ENCODE results near the gene PI16. TPM values are rescaled to one million over a fixed set of nuclear protein-coding genes. Genes with fewer than 3 reads are reported as not detected.

The PI16 gene
- polyA plus RNA-seq, 3 donors, result 0.22 TPM; not detected in 2

- intact Hi-C loops (cut with micrococcal nuclease), result no loop called here
These were observed 38.4 kb upstream of the PI16 start for GRCh38 chr6:36916126-36916525.

GRCh38 chr6:36917541-36918193 is 36.9 kb upstream of the PI16 start:
- WGBS (ENCODE audit: insufficient coverage), result 94% methylated on average over 5 of the region's 10 CpGs
- Histone ChIP-seq H3K4me2 (replicated peaks; ENCODE audit: extremely low read depth, low read length, poor library complexity, severe bottlenecking) (no peak overlapping the region), H3K27ac (ENCODE audit: low read depth in 1 of 2, low read length in 2 of 2) (no peak overlapping the region), H2AFZ (ENCODE audit: insufficient read depth, low read depth, low read length, poor library complexity, severe bottlenecking) (no peak overlapping the region), H3K9ac (ENCODE audit: insufficient read depth, low read length, poor library complexity, severe bottlenecking) (no peak overlapping the region), H3K27me3 (ENCODE audit: control insufficient read depth in 2 of 2, insufficient read depth in 2 of 2, low read length in 2 of 2) (no peaks in the 10 kb centered on the region), H4K20me1 (ENCODE audit: insufficient read depth, low read length) (no peaks in the 10 kb centered on the region), H3K4me3 (replicated peaks in 1 of 3; ENCODE audit: low read depth in 2 of 3, low read length in 3 of 3) (no peak overlapping the region), H3K79me2 (ENCODE audit: insufficient read depth, low read length) (no peaks in the 10 kb centered on the region), H3K36me3 (replicated peaks in 1 of 2; ENCODE audit: control insufficient read depth in 1 of 2, insufficient read depth in 2 of 2, low read length in 2 of 2) (peaks cover 86 to 100% of the 10 kb centered on the region in 2 donors), H3K9me3 (replicated peaks in 1 of 2; ENCODE audit: control insufficient read depth in 1 of 2, insufficient read depth in 1 of 2, low read length in 2 of 2) (no peaks in the 10 kb centered on the region), H3K4me1 (ENCODE audit: control insufficient read depth in 1 of 2, insufficient read depth in 2 of 2, low read length in 2 of 2) (peaks cover 0 to 12% of the 10 kb centered on the region in 2 donors)
- DNase-seq, result no peak
- peaks cover 5% of the 10 kb centered on the region for H3K4me1 Mint-ChIP-seq
- TF ChIP-seq CTCF (IDR thresholded peaks at IDR 0.05), result no peak
- H3K27me3 Mint-ChIP-seq (ENCODE audit: low read depth in 3 of 3), result peaks cover 0 to 2% (median 0%) of the 10 kb centered on the region in 3 donors
- H3K27ac Mint-ChIP-seq, result peak overlapping the region in 1 of 7 donors; percentile 52
- peaks cover 0 to 3% (median 0%) of the 10 kb centered on the region in 7 donors for H3K9me3 Mint-ChIP-seq
- peaks cover 82 to 97% of the 10 kb centered on the region in 2 donors for H3K36me3 Mint-ChIP-seq
- no peak overlapping the region for H3K4me3 Mint-ChIP-seq
- intact Hi-C loops (cut with micrococcal nuclease), result no loop called here

More at GRCh38 chr6:36916126-36916525, 38.4 kb upstream of the PI16 start:
- H3K79me2 ChIP-seq (ENCODE audit: insufficient read depth, low read length), result no peaks in the 10 kb centered on the region
- no peak overlapping the region for H3K4me2 ChIP-seq (replicated peaks; ENCODE audit: extremely low read depth, low read length, poor library complexity, severe bottlenecking)
- peaks cover 81 to 86% of the 10 kb centered on the region in 2 donors for H3K36me3 Mint-ChIP-seq
- H3K9ac ChIP-seq (ENCODE audit: insufficient read depth, low read length, poor library complexity, severe bottlenecking), result no peak overlapping the region
- peak overlapping the region in 1 of 2 donors; percentile 31 for H3K27ac ChIP-seq (ENCODE audit: low read depth in 1 of 2, low read length in 2 of 2)
- peak overlapping the region in 4 of 7 donors; percentile 3 to 77 (median 61) for H3K27ac Mint-ChIP-seq
- TF ChIP-seq CTCF (IDR thresholded peaks at IDR 0.05), result no peak
- 100% methylated on average over 1 of the region's 2 CpGs for WGBS (ENCODE audit: insufficient coverage)
- H3K9me3 Mint-ChIP-seq, result peaks cover 0 to 3% (median 0%) of the 10 kb centered on the region in 7 donors
- peaks cover 78 to 91% of the 10 kb centered on the region in 2 donors for H3K36me3 ChIP-seq (replicated peaks in 1 of 2; ENCODE audit: control insufficient read depth in 1 of 2, insufficient read depth in 2 of 2, low read length in 2 of 2)
- peaks cover 17% of the 10 kb centered on the region for H3K4me1 Mint-ChIP-seq
- peaks cover 6% of the 10 kb centered on the region for H4K20me1 ChIP-seq (ENCODE audit: insufficient read depth, low read length)
- H2AFZ ChIP-seq (ENCODE audit: insufficient read depth, low read depth, low read length, poor library complexity, severe bottlenecking), result no peak overlapping the region
- peaks cover 5 to 21% of the 10 kb centered on the region in 2 donors for H3K4me1 ChIP-seq (ENCODE audit: control insufficient read depth in 1 of 2, insufficient read depth in 2 of 2, low read length in 2 of 2)
- no peaks in the 10 kb centered on the region for H3K9me3 ChIP-seq (replicated peaks in 1 of 2; ENCODE audit: control insufficient read depth in 1 of 2, insufficient read depth in 1 of 2, low read length in 2 of 2)
- H3K4me3 ChIP-seq (replicated peaks in 1 of 3; ENCODE audit: low read depth in 2 of 3, low read length in 3 of 3), result no peak overlapping the region
- H3K27me3 Mint-ChIP-seq (ENCODE audit: low read depth in 3 of 3), result peaks cover 0 to 3% (median 0%) of the 10 kb centered on the region in 3 donors
- H3K4me3 Mint-ChIP-seq, result no peak overlapping the region
- no peaks in the 10 kb centered on the region for H3K27me3 ChIP-seq (ENCODE audit: control insufficient read depth in 2 of 2, insufficient read depth in 2 of 2, low read length in 2 of 2)
- no peak for DNase-seq

Measured in CD14-positive monocyte (primary cell).